ENCODE results near the gene MYO7A.

MYO7A gene

DNA sequence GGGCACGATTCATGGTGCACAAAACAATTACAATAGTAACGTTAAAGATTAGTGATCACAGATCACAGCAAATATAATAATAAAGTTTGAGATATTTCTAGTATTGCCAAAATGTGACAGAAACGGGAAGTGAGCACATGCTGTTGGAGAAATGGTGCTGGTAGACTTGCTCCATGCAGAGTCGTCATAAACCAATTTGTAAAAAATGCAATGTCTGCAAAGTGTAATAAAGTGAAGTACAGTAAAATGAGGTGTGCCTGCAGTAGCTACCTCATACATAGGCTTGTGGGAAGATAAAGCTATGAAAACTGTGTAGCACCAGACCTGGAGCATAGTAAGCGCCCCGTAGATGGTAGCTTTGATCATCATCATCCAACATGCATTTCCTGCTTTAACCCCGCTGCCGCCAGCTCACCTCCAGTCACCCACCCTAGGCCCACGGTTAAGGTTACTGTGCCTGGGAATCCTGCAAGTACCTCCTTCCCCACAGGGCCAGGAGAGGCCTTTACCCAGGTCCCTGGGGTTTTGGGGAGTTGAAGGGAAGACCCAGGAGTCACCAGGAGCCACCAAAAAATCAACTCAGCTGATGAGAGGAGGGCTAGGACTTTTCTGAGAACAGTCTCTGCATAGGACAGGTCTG, 59.2 kb downstream of the MYO7A start:
- Histone ChIP-seq H3F3A (ENCODE audit: low read depth) (no peaks in the 10 kb centered on the region), H2AFZ (ENCODE audit: low read length) (no peak overlapping the region), H3K9ac (ENCODE audit: low read depth, low read length, poor library complexity, severe bottlenecking) (no peak overlapping the region), H3K79me2 (ENCODE audit: insufficient read depth, low read length) (no peaks in the 10 kb centered on the region), H3K36me3 (ENCODE audit: insufficient read depth, low read length) (no peaks in the 10 kb centered on the region), H3K4me1 (ENCODE audit: insufficient read depth, low read length, poor library complexity, severe bottlenecking) (peaks cover 11% of the 10 kb centered on the region), H3K9me2 (replicated peaks; ENCODE audit: low read depth, low read length) (no peaks in the 10 kb centered on the region), H4K20me1 (ENCODE audit: insufficient read depth, low read length, poor library complexity, severe bottlenecking) (no peaks in the 10 kb centered on the region), H3K4me3 (ENCODE audit: low read length, poor library complexity, severe bottlenecking) (no peak overlapping the region), H3K27me3 (ENCODE audit: insufficient read depth, low read length, poor library complexity, severe bottlenecking) (no peaks in the 10 kb centered on the region), H3K4me2 (ENCODE audit: low read depth, low read length, poor library complexity, severe bottlenecking) (no peak overlapping the region), H3K9me3 (ENCODE audit: insufficient read depth, low read depth, low read length) (no peaks in the 10 kb centered on the region)
- TF ChIP-seq, protein P1, sequence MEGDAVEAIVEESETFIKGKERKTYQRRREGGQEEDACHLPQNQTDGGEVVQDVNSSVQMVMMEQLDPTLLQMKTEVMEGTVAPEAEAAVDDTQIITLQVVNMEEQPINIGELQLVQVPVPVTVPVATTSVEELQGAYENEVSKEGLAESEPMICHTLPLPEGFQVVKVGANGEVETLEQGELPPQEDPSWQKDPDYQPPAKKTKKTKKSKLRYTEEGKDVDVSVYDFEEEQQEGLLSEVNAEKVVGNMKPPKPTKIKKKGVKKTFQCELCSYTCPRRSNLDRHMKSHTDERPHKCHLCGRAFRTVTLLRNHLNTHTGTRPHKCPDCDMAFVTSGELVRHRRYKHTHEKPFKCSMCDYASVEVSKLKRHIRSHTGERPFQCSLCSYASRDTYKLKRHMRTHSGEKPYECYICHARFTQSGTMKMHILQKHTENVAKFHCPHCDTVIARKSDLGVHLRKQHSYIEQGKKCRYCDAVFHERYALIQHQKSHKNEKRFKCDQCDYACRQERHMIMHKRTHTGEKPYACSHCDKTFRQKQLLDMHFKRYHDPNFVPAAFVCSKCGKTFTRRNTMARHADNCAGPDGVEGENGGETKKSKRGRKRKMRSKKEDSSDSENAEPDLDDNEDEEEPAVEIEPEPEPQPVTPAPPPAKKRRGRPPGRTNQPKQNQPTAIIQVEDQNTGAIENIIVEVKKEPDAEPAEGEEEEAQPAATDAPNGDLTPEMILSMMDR (conservative IDR thresholded peaks at IDR 0.05; ENCODE audit: low read length) = no peak
- TF ChIP-seq EZH2phosphoT487 (IDR thresholded peaks at IDR 0.05; ENCODE audit: borderline replicate concordance) = no peak

DNA sequence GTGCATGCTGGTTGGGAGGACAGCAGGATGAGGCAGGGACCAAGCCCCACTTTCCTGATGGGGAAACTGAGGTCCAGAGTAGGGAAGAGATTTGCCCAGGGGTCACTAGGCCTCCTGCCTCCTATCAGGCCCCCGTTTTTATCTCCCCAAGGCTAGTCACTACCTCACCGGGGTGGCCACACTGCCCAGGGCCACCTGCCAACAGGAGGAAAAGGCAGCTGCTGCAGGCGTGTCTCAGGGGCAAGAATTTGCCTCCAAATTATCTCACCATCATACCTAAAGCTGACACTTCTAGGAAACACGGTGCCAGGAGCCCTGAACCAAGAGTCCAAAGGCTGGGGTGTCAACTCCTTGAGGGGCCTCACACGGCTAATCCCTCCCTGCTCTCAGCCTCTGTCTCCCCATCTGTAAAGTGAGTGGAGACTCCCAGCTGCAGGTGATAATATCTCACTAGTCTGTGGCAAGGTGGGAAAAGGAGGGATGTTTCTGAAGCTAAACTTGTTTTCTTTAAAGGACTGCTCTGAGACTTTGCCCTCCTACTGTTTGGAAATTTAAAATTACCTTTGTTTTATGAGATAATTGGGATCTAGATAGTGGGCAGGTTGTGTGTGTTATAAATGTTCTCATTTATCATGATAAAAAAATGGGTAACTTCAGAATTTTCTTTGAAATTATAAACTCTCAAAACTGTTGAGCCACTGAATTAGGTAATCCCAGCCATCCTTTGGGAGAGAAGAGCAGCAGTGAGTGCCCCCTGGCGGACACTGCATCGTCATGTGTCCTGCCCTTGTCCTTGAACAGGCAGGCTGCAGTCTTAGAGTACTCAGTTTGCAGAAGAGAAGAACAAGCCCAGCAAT, 60.0 kb downstream of the MYO7A start:
- no peaks in the 10 kb centered on the region for H3K27me3 ChIP-seq (ENCODE audit: insufficient read depth, low read length, poor library complexity, severe bottlenecking)
- no peaks in the 10 kb centered on the region for H3K79me2 ChIP-seq (ENCODE audit: insufficient read depth, low read length)
- no peak overlapping the region for H3K9ac ChIP-seq (ENCODE audit: low read depth, low read length, poor library complexity, severe bottlenecking)
- peak overlapping the region; percentile 54; the same call in 1 of the 2 replicates for H2AFZ ChIP-seq (ENCODE audit: low read length)
- H3K36me3 ChIP-seq (ENCODE audit: insufficient read depth, low read length) = no peaks in the 10 kb centered on the region
- no peaks in the 10 kb centered on the region for H3F3A ChIP-seq (ENCODE audit: low read depth)
- no peaks in the 10 kb centered on the region for H3K9me3 ChIP-seq (ENCODE audit: insufficient read depth, low read depth, low read length)
- no peak for TF ChIP-seq EZH2phosphoT487 (IDR thresholded peaks at IDR 0.05; ENCODE audit: borderline replicate concordance)
- TF ChIP-seq, protein P1 (conservative IDR thresholded peaks at IDR 0.05; ENCODE audit: low read length) = peak; percentile 96
- H4K20me1 ChIP-seq (ENCODE audit: insufficient read depth, low read length, poor library complexity, severe bottlenecking) = no peaks in the 10 kb centered on the region
- no peak overlapping the region for H3K4me3 ChIP-seq (ENCODE audit: low read length, poor library complexity, severe bottlenecking)
- H3K4me1 ChIP-seq (ENCODE audit: insufficient read depth, low read length, poor library complexity, severe bottlenecking) = peaks cover 11% of the 10 kb centered on the region
- H3K9me2 ChIP-seq (replicated peaks; ENCODE audit: low read depth, low read length) = no peaks in the 10 kb centered on the region
- H3K4me2 ChIP-seq (ENCODE audit: low read depth, low read length, poor library complexity, severe bottlenecking) = no peak overlapping the region

DNA sequence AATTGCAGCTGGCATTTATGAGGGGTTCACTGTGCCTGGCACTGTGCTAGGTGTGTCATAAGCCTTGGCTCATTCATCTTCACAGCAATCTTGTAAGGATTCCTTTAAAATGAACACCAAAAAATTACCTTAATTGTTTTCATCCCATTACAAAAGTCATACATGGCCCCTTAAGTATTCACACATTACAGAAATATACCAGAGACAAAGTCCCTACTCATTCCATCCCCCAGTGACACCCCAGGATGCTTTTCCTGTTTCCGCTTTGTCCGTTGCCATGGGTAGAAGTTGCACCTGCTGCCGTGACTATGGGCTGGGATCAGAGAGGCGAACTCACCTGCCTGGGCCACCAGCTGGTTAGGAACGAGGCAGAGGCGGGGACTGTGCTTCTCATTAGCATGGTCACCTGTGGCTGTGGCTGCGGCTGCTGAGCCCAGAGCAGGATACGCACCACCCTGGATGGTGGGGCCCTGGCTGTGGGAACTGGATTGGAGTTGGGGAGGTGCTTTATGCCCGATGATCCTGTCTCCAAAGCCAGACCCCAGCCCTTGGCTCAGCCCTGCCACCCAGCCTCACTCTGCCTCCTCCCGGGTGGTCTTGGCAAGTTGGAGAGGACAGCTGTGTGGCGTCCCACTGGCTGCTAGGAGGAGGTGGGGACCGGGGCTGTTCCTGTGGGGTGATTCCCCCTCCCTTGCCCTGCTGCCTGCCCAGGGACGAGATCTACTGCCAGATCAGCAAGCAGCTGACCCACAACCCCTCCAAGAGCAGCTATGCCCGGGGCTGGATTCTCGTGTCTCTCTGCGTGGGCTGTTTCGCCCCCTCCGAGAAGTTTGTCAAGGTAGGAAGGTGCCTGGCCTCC, 60.8 kb downstream of the MYO7A start:
- H4K20me1 ChIP-seq (ENCODE audit: insufficient read depth, low read length, poor library complexity, severe bottlenecking) = no peaks in the 10 kb centered on the region
- no peaks in the 10 kb centered on the region for H3K36me3 ChIP-seq (ENCODE audit: insufficient read depth, low read length)
- H2AFZ ChIP-seq (ENCODE audit: low read length) = no peak overlapping the region
- H3K9me3 ChIP-seq (ENCODE audit: insufficient read depth, low read depth, low read length) = no peaks in the 10 kb centered on the region
- no peaks in the 10 kb centered on the region for H3K79me2 ChIP-seq (ENCODE audit: insufficient read depth, low read length)
- H3K4me3 ChIP-seq (ENCODE audit: low read length, poor library complexity, severe bottlenecking) = no peak overlapping the region
- no peaks in the 10 kb centered on the region for H3K27me3 ChIP-seq (ENCODE audit: insufficient read depth, low read length, poor library complexity, severe bottlenecking)
- no peak overlapping the region for H3K4me2 ChIP-seq (ENCODE audit: low read depth, low read length, poor library complexity, severe bottlenecking)
- no peak overlapping the region for H3K9ac ChIP-seq (ENCODE audit: low read depth, low read length, poor library complexity, severe bottlenecking)
- no peak for TF ChIP-seq EZH2phosphoT487 (IDR thresholded peaks at IDR 0.05; ENCODE audit: borderline replicate concordance)
- TF ChIP-seq, protein P1 (conservative IDR thresholded peaks at IDR 0.05; ENCODE audit: low read length) = peak; percentile 29; the same call in 1 of the 2 replicates
- no peaks in the 10 kb centered on the region for H3F3A ChIP-seq (ENCODE audit: low read depth)
- no peaks in the 10 kb centered on the region for H3K9me2 ChIP-seq (replicated peaks; ENCODE audit: low read depth, low read length)
- peaks cover 11% of the 10 kb centered on the region for H3K4me1 ChIP-seq (ENCODE audit: insufficient read depth, low read length, poor library complexity, severe bottlenecking)

Measured in Loucy (cell line).